PFSK-1 (cell line): ENCODE results near the gene MRTFA.

Source experiments
- FOXP2 ChIP-seq: optimal IDR thresholded peaks from 2 replicates; pipeline ENCODE3; 2011; ENCODE audit warnings: borderline replicate concordance, control low read depth, inconsistent platforms; ENCODE audit not compliant: insufficient read depth; ENCODE audit errors: extremely low read length, extremely low read depth
- POLR2AphosphoS5 ChIP-seq: IDR thresholded peaks from 2 replicates; pipeline ENCODE4 v1.6.1; 2012; ENCODE audit warnings: low read depth, mild to moderate bottlenecking, control low read depth, low read length, moderate library complexity
- REST ChIP-seq, 2 experiments: IDR thresholded peaks; 2 replicates each; pipeline versions ENCODE4 v1.6.1 to v1.8.0; 2011 to 2012; ENCODE audit warnings: low read depth in 2 of 2, low read length in 2 of 2, control low read depth in 1 of 2, inconsistent platforms in 1 of 2, mild to moderate bottlenecking in 1 of 2, moderate library complexity in 1 of 2; ENCODE audit not compliant: insufficient read depth in 1 of 2
- SIN3A ChIP-seq: IDR thresholded peaks from 2 replicates; pipeline ENCODE4 v1.6.1; 2012; ENCODE audit warnings: mild to moderate bottlenecking, low read length, moderate library complexity, borderline replicate concordance; ENCODE audit not compliant: insufficient read depth
- TAF1 ChIP-seq: IDR thresholded peaks from 2 replicates; pipeline ENCODE4 v1.6.1; 2012; ENCODE audit warnings: low read length, control low read depth, borderline replicate concordance; ENCODE audit not compliant: insufficient read depth

The MRTFA gene

GRCh38 chr22:40443732-40444131 lies 192.8 kb downstream of the MRTFA start:
- no peak for TF ChIP-seq POLR2AphosphoS5
- TF ChIP-seq FOXP2: no peak
- no peak for TF ChIP-seq SIN3A
- TF ChIP-seq TAF1: no peak
- TF ChIP-seq REST (IDR thresholded peaks at IDR 0.05; ENCODE audit: insufficient read depth in 1 of 2, low read depth in 2 of 2, low read length in 2 of 2): no peak

- TF ChIP-seq POLR2AphosphoS5: no peak
- no peak for TF ChIP-seq FOXP2
- no peak for TF ChIP-seq TAF1
- no peak for TF ChIP-seq REST (IDR thresholded peaks at IDR 0.05; ENCODE audit: insufficient read depth in 1 of 2, low read depth in 2 of 2, low read length in 2 of 2)
- no peak for TF ChIP-seq SIN3A
Measured at GRCh38 chr22:40441761-40442390, 194.6 kb downstream of the MRTFA start.

- TF ChIP-seq SIN3A (no peak), POLR2AphosphoS5 (no peak), TAF1 (no peak), FOXP2 (no peak), REST (IDR thresholded peaks at IDR 0.05; ENCODE audit: insufficient read depth in 1 of 2, low read depth in 2 of 2, low read length in 2 of 2) (no peak)
Measured at GRCh38 chr22:40436505-40437431, 199.8 kb downstream of the MRTFA start.

- TF ChIP-seq TAF1 (no peak), SIN3A (no peak), POLR2AphosphoS5 (no peak), FOXP2 (no peak), REST (IDR thresholded peaks at IDR 0.05; ENCODE audit: insufficient read depth in 1 of 2, low read depth in 2 of 2, low read length in 2 of 2) (no peak)
Measured at GRCh38 chr22:40434745-40435144, 201.8 kb downstream of the MRTFA start.
